Immature natural killer cell (primary cell): ENCODE data around the gene CELF4. TPM values are rescaled to one million over a fixed set of nuclear protein-coding genes. Genes with fewer than 3 reads are reported as not detected.

Source experiments
- DNase-seq, 3 donors: peaks; one replicate each; pipeline ENCODE4 v3.0.0; 2022; ENCODE audit warnings: mixed read lengths in 1 of 3
- H3K27ac Mint-ChIP-seq, 6 donors: one replicate each; pipeline ENCODE4 v1.8.0; 2020; ENCODE audit warnings: mixed read lengths in 6 of 6, mild to moderate bottlenecking in 5 of 6, inconsistent platforms in 4 of 6, moderate library complexity in 3 of 6
- H3K27me3 Mint-ChIP-seq, 3 donors: one replicate each; pipeline ENCODE4 v1.8.0; 2020 to 2021; ENCODE audit warnings: low read depth in 3 of 3, mild to moderate bottlenecking in 3 of 3, mixed read lengths in 3 of 3, moderate library complexity in 3 of 3, inconsistent platforms in 1 of 3
- H3K36me3 Mint-ChIP-seq, 3 donors: one replicate each; pipeline ENCODE4 v1.8.0; 2020; ENCODE audit warnings: mixed read lengths in 3 of 3, inconsistent platforms in 2 of 3, mild to moderate bottlenecking in 2 of 3
- H3K4me1 Mint-ChIP-seq, 2 donors: one replicate each; pipeline ENCODE4 v1.8.0; 2020; ENCODE audit warnings: inconsistent platforms in 2 of 2, mild to moderate bottlenecking in 2 of 2, mixed read lengths in 2 of 2, moderate library complexity in 1 of 2
- H3K4me3 Mint-ChIP-seq, 5 donors: one replicate each; pipeline ENCODE4 v1.8.0; 2020; ENCODE audit warnings: mild to moderate bottlenecking in 5 of 5, mixed read lengths in 5 of 5, inconsistent platforms in 3 of 5, moderate library complexity in 3 of 5
- H3K9me3 Mint-ChIP-seq, 6 donors: one replicate each; pipeline ENCODE4 v1.8.0; 2020; ENCODE audit warnings: mild to moderate bottlenecking in 6 of 6, mixed read lengths in 6 of 6, inconsistent platforms in 4 of 6, moderate library complexity in 3 of 6
- polyA plus RNA-seq, 3 donors: library from polyadenylated mRNA; unstranded; fragments of 300-500 nt; fragmentation: Illumina TruSeq; gene quantifications; one replicate each; pipeline ENCODE4 v1.2.3, GENCODE V29; 2021

CELF4 gene
- polyA plus RNA-seq, 3 donors from 2014 or later = 0.07 to 0.13 TPM; not detected in 1

DNA sequence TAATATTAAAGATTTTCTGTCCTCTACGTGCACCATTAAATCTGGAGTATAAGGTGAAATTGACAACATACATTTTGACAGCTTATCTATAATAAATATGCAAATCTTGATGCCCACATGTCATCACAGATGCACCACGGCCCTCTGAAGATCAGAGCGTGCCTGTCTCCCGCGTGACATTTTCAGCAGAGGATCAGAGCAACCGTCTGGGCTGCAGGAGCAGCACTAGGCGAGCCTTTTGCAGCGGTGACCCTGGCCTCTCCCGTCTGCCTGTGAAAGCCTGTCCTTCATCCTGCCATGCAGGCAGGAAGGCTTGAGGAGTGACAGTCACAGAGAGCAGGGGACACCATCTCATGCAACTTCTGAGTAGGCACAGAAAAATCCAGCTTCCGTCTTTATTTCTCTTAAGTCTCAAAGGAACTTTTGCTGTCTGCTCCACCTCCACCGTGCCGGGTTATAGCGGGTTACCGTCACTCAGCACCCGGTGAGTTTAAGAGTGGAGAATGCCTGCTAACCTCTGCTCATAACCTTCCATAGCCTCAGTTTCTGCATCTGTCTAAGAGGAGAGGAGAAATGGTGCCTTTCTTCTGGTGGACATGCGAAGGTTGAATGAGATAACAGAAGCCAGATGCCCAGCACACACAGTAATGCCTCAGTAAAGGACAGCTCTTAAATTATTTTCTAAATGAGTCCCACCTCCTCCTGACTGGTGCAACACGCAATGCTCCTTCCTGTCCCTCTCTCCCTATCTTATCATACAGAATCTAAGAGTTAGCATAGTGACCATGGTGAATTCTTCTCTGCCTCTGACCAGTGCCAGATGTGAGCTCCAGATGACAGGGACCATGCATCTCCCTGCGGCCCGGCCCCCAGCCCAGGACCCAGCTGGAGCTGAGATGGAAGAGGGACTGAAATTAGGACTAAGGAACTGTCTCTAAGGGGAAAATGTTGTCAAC lies 43.8 kb downstream of the CELF4 start:
- peaks cover 5 to 16% (median 8%) of the 10 kb centered on the region in 3 donors for H3K27me3 Mint-ChIP-seq
- no peak overlapping the region for H3K4me3 Mint-ChIP-seq
- H3K4me1 Mint-ChIP-seq = no peaks in the 10 kb centered on the region
- DNase-seq = no peak
- H3K9me3 Mint-ChIP-seq = peaks cover 0 to 2% (median 0%) of the 10 kb centered on the region in 6 donors
- H3K36me3 Mint-ChIP-seq = no peaks in the 10 kb centered on the region
- H3K27ac Mint-ChIP-seq = no peak overlapping the region

- Mint-ChIP-seq H3K4me1 (no peaks in the 10 kb centered on the region), H3K4me3 (no peak overlapping the region), H3K27ac (no peak overlapping the region), H3K9me3 (peaks cover 0 to 2% (median 0%) of the 10 kb centered on the region in 6 donors), H3K36me3 (no peaks in the 10 kb centered on the region), H3K27me3 (peaks cover 3 to 12% (median 9%) of the 10 kb centered on the region in 3 donors)
- DNase-seq = no peak
Measured at GRCh38 chr18:37520508-37520907, 45.1 kb downstream of the CELF4 start.

GRCh38 chr18:37519510-37520135 lies 46.0 kb downstream of the CELF4 start:
- H3K27ac Mint-ChIP-seq = no peak overlapping the region
- no peak for DNase-seq
- H3K36me3 Mint-ChIP-seq = no peaks in the 10 kb centered on the region
- peaks cover 3 to 8% (median 6%) of the 10 kb centered on the region in 3 donors for H3K27me3 Mint-ChIP-seq
- peaks cover 0 to 3% (median 0%) of the 10 kb centered on the region in 6 donors for H3K9me3 Mint-ChIP-seq
- no peak overlapping the region for H3K4me3 Mint-ChIP-seq
- no peaks in the 10 kb centered on the region for H3K4me1 Mint-ChIP-seq

GRCh38 chr18:37516361-37516853 lies 49.2 kb downstream of the CELF4 start:
- no peak overlapping the region for H3K4me3 Mint-ChIP-seq
- DNase-seq = no peak

DNA sequence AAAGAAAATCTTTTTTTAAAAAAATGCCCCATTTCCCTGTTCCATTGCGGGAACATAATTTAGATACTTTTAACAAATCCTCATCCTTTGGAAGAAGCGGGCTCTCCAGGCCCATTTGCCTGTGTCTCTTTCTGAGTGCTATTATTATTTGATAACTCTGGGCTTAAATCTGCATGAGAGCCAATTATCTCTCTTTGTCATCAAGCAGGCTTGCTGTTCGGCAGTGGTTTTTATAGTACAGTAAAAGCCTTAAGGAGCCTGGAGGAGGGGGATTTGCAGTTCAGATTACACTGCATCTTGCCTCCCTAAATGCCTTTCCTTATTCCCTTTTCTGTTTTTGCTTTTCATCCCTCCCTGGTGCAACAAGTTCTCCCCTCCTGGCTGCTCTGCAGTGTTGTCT lies 50.6 kb downstream of the CELF4 start:
- DNase-seq = no peak
- no peaks in the 10 kb centered on the region for H3K4me1 Mint-ChIP-seq
- H3K27ac Mint-ChIP-seq = no peak overlapping the region
- no peaks in the 10 kb centered on the region for H3K36me3 Mint-ChIP-seq
- H3K4me3 Mint-ChIP-seq = no peak overlapping the region
- peaks cover 0 to 4% (median 2%) of the 10 kb centered on the region in 6 donors for H3K9me3 Mint-ChIP-seq
- H3K27me3 Mint-ChIP-seq = peaks cover 2 to 5% (median 3%) of the 10 kb centered on the region in 3 donors

More at GRCh38 chr18:37516361-37516853, 49.2 kb downstream of the CELF4 start:
- Mint-ChIP-seq H3K27ac (no peak overlapping the region), H3K9me3 (peaks cover 0 to 4% (median 0%) of the 10 kb centered on the region in 6 donors), H3K4me1 (no peaks in the 10 kb centered on the region), H3K27me3 (peaks cover 2 to 5% (median 3%) of the 10 kb centered on the region in 3 donors), H3K36me3 (no peaks in the 10 kb centered on the region)

DNA sequence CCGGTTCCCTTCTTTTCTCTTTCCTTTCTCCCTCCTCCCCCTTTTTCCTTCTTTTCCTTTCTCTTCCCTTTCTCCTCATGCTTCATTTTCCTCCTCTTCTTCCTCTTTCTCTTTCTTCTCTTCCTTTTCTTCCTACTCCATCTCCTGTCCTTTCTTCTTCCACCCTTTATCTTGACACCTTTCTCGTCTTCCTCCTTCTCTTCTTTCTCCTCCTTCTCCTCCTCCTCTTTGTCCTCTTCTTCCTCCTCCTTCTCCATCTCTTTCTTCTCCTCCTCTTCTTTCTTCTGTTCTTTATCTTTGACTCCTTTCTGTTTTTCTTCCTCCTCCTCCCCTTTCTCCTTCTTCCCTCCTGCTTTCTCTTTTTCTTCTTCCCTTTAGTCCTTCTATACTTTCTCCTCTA lies 53.2 kb downstream of the CELF4 start:
- no peak overlapping the region for H3K27ac Mint-ChIP-seq
- no peak overlapping the region for H3K4me3 Mint-ChIP-seq
- peaks cover 2 to 5% (median 3%) of the 10 kb centered on the region in 3 donors for H3K27me3 Mint-ChIP-seq
- DNase-seq = no peak
- H3K36me3 Mint-ChIP-seq = no peaks in the 10 kb centered on the region
- peaks cover 0 to 7% (median 3%) of the 10 kb centered on the region in 6 donors for H3K9me3 Mint-ChIP-seq
- no peaks in the 10 kb centered on the region for H3K4me1 Mint-ChIP-seq

DNA sequence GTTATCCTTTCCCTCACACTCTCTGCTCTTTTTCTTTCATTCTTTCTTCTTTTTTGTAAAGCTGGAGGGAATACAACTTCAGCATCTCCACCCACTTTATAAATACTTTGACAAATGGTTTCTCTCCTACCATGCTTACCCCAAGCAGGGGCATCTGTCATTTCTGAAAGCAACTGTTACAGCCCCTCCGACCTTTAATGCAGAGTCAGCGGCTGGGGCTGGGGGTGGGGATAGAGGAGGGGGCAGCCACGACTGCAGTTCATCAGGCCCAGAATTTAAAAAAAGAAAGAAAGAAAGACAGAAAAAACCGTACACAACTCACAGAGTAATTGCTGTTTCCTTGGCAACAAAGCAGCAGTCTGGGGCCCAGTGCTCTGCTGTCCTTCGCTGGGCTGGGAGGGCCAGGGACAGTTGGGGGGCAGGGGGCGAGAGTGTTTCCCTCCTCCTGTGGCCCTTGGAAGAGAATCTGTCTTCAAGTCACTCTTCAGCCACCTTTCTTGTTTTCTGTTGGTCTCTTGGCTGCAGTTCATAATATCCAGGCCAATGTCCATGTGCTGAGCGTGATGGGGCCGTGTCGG lies 53.8 kb downstream of the CELF4 start:
- no peak overlapping the region for H3K27ac Mint-ChIP-seq
- H3K36me3 Mint-ChIP-seq = no peaks in the 10 kb centered on the region
- H3K27me3 Mint-ChIP-seq = peaks cover 2 to 4% (median 3%) of the 10 kb centered on the region in 3 donors
- no peaks in the 10 kb centered on the region for H3K4me1 Mint-ChIP-seq
- no peak for DNase-seq
- H3K4me3 Mint-ChIP-seq = no peak overlapping the region
- H3K9me3 Mint-ChIP-seq = peaks cover 0 to 7% (median 3%) of the 10 kb centered on the region in 6 donors

DNA sequence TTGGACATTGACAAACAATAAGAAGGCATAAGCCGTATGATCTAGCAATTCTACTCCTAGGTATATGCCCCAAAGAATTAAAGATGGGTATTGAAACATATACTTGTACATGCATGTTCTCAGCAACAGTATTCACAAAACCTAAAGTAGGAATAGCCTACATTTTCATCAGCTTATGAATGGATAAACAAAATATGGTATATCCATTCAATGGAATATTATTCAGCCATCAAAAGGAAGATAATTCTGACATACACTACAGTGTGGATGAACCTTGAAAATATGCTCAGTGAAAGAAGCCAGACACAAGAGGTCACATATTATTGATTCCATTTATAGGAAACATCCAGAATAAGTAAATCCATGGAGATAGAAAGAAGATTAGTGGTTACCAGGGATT lies 56.0 kb downstream of the CELF4 start:
- H3K4me3 Mint-ChIP-seq = no peak overlapping the region
- no peaks in the 10 kb centered on the region for H3K4me1 Mint-ChIP-seq
- no peak for DNase-seq
- H3K9me3 Mint-ChIP-seq = peaks cover 0 to 7% (median 3%) of the 10 kb centered on the region in 6 donors
- H3K27me3 Mint-ChIP-seq = peaks cover 0 to 3% (median 2%) of the 10 kb centered on the region in 3 donors
- no peak overlapping the region for H3K27ac Mint-ChIP-seq
- no peaks in the 10 kb centered on the region for H3K36me3 Mint-ChIP-seq

- Mint-ChIP-seq H3K36me3 (no peaks in the 10 kb centered on the region), H3K4me3 (no peak overlapping the region), H3K27me3 (peaks cover 0 to 7% (median 0%) of the 10 kb centered on the region in 3 donors), H3K4me1 (no peaks in the 10 kb centered on the region), H3K27ac (no peak overlapping the region), H3K9me3 (peaks cover 0 to 7% (median 3%) of the 10 kb centered on the region in 6 donors)
- DNase-seq = no peak
Measured at GRCh38 chr18:37508207-37508606, 57.4 kb downstream of the CELF4 start.

DNA sequence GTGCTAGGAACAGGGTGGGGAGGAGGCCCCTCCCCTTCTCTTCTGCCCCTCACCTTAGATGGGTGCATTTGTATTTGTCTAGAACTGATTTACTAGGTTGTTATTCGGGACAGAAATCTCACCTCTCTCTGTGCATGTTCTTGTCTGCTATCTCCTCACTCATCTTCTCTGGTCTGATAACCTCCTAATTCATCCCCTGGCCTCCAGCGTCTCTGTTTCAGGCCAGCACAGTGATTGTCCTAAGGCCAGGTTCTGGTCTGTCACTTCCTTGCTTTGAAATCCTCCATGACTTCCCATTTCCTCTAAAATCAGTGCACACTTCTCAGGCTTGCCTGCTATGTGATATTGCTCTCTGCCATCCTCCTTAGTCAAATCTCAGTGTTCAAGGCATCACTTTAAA lies 58.4 kb downstream of the CELF4 start:
- H3K27ac Mint-ChIP-seq = no peak overlapping the region
- H3K4me1 Mint-ChIP-seq = no peaks in the 10 kb centered on the region
- no peak overlapping the region for H3K4me3 Mint-ChIP-seq
- DNase-seq = no peak
- H3K27me3 Mint-ChIP-seq = peaks cover 0 to 5% (median 0%) of the 10 kb centered on the region in 3 donors
- H3K9me3 Mint-ChIP-seq = peaks cover 0 to 7% (median 2%) of the 10 kb centered on the region in 6 donors
- no peaks in the 10 kb centered on the region for H3K36me3 Mint-ChIP-seq

GRCh38 chr18:37506001-37506400 lies 59.6 kb downstream of the CELF4 start:
- peaks cover 0 to 5% (median under 1%) of the 10 kb centered on the region in 6 donors for H3K9me3 Mint-ChIP-seq
- H3K27me3 Mint-ChIP-seq = peaks cover 0 to 11% (median 2%) of the 10 kb centered on the region in 3 donors
- no peak overlapping the region for H3K4me3 Mint-ChIP-seq
- no peak overlapping the region for H3K27ac Mint-ChIP-seq
- no peaks in the 10 kb centered on the region for H3K36me3 Mint-ChIP-seq
- DNase-seq = no peak
- H3K4me1 Mint-ChIP-seq = no peaks in the 10 kb centered on the region

GRCh38 chr18:37505321-37505720 lies 60.3 kb downstream of the CELF4 start:
- Mint-ChIP-seq H3K4me1 (no peaks in the 10 kb centered on the region), H3K36me3 (no peaks in the 10 kb centered on the region), H3K9me3 (peaks cover 0 to 5% (median 0%) of the 10 kb centered on the region in 6 donors), H3K27ac (no peak overlapping the region), H3K27me3 (peaks cover 0 to 11% (median 2%) of the 10 kb centered on the region in 3 donors), H3K4me3 (no peak overlapping the region)
- no peak for DNase-seq

DNA sequence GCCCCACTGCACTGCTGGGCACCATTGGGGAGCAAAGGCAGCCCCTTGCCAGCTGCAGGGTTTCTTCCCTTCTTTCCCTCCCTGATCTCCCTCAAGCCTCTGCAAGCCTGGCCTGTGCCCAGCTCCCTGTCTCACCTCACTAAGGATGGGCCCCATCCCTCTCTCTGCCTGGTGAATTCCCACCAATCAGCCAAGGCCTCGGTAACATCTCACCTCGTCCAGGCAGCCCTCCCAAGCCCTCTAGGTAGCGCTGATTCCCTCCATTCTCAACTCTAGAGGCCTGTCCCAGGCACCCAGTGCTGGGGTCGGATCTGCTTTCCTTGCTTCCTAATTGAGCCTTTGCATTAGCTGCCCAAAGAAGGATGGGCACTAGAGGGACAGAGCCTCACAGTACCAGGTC lies 63.0 kb downstream of the CELF4 start:
- Mint-ChIP-seq H3K4me3 (no peak overlapping the region), H3K4me1 (no peaks in the 10 kb centered on the region), H3K9me3 (peaks cover 0 to 3% (median 0%) of the 10 kb centered on the region in 6 donors), H3K27ac (no peak overlapping the region), H3K27me3 (peaks cover 2 to 11% (median 2%) of the 10 kb centered on the region in 3 donors), H3K36me3 (no peaks in the 10 kb centered on the region)
- no peak for DNase-seq
